ENCODE results near the gene RXRA. TPM values are rescaled to one million over a fixed set of nuclear protein-coding genes. Genes with fewer than 3 reads are reported as not detected.

The RXRA gene
- polyA plus RNA-seq, 1 donor = 74.6 TPM

- no peak overlapping the region for H3K27ac ChIP-seq (ENCODE audit: low read length)
- no peak overlapping the region for H3K4me3 ChIP-seq (ENCODE audit: low read length)
- H3K4me1 ChIP-seq (ENCODE audit: control insufficient read depth, insufficient read depth, low read length) = peaks cover 11% of the 10 kb centered on the region
- no peak for DNase-seq
- no peaks in the 10 kb centered on the region for H3K27me3 ChIP-seq (ENCODE audit: control insufficient read depth, insufficient read depth, low read length)
- peaks cover 4% of the 10 kb centered on the region for H3K9me3 ChIP-seq (ENCODE audit: control insufficient read depth, low read depth, low read length)
- no peaks in the 10 kb centered on the region for H3K36me3 ChIP-seq (ENCODE audit: control insufficient read depth, insufficient read depth, low read length)
- WGBS (ENCODE audit: insufficient coverage, low lambda C conversion rate) = no CpG with 5 or more reads among the region's 7 CpGs
Observed at GRCh38 chr9:134474055-134474370, 147.8 kb downstream of the RXRA start.

- Histone ChIP-seq H3K4me1 (ENCODE audit: control insufficient read depth, insufficient read depth, low read length) (peaks cover 11% of the 10 kb centered on the region), H3K4me3 (ENCODE audit: low read length) (no peak overlapping the region), H3K9me3 (ENCODE audit: control insufficient read depth, low read depth, low read length) (peaks cover 4% of the 10 kb centered on the region), H3K36me3 (ENCODE audit: control insufficient read depth, insufficient read depth, low read length) (no peaks in the 10 kb centered on the region), H3K27me3 (ENCODE audit: control insufficient read depth, insufficient read depth, low read length) (no peaks in the 10 kb centered on the region), H3K27ac (ENCODE audit: low read length) (peak overlapping the region; percentile 33)
- DNase-seq = peak; percentile 48 to 57
- no CpG with 5 or more reads among the region's 27 CpGs for WGBS (ENCODE audit: insufficient coverage, low lambda C conversion rate)
Observed at GRCh38 chr9:134475011-134475790, 148.9 kb downstream of the RXRA start.

DNA sequence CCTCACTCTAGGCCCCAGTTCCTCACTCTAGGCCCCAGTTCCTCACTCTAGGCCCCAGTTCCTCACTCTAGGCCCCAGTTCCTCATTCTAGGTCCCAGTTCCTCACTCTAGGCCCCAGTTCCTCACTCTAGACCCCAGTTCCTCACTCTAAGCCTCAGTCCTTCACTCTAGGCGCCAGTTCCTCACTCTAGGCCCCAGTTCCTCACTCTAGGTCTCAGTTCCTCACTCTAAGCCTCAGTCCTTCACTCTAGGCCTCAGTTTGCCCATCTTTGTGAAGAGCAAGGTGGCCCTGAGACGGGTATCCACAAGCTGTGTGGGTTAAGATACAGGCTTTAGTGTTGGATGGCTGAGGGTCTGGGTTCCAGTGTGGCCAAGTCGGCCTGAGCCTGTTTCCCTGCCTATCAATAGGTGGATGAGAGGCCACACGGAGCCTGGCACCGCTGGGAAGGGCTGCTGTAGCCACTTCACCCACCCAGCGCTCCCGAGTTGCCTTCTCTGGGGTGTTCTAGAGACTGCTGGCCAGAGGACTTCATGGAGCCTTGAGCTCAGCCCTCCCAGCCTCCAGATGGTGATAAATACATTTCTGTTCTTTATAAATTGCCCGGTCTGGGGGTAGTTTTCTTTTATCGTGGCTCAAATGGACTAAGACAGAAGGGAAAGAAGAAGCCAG is 150.2 kb downstream of the RXRA start:
- H3K4me1 ChIP-seq (ENCODE audit: control insufficient read depth, insufficient read depth, low read length) = peaks cover 11% of the 10 kb centered on the region
- H3K4me3 ChIP-seq (ENCODE audit: low read length) = no peak overlapping the region
- no peaks in the 10 kb centered on the region for H3K36me3 ChIP-seq (ENCODE audit: control insufficient read depth, insufficient read depth, low read length)
- peaks cover 4% of the 10 kb centered on the region for H3K9me3 ChIP-seq (ENCODE audit: control insufficient read depth, low read depth, low read length)
- H3K27me3 ChIP-seq (ENCODE audit: control insufficient read depth, insufficient read depth, low read length) = no peaks in the 10 kb centered on the region
- no peak overlapping the region for H3K27ac ChIP-seq (ENCODE audit: low read length)
- no peak for DNase-seq
- no CpG with 5 or more reads among the region's 9 CpGs for WGBS (ENCODE audit: insufficient coverage, low lambda C conversion rate)

GRCh38 chr9:134476942-134477335 is 150.7 kb downstream of the RXRA start:
- Histone ChIP-seq H3K4me3 (ENCODE audit: low read length) (no peak overlapping the region), H3K27ac (ENCODE audit: low read length) (no peak overlapping the region)

GRCh38 chr9:134477342-134477925 is 151.2 kb downstream of the RXRA start:
- peaks cover 11% of the 10 kb centered on the region for H3K4me1 ChIP-seq (ENCODE audit: control insufficient read depth, insufficient read depth, low read length)
- DNase-seq = no peak
- no CpG with 5 or more reads among the region's 15 CpGs for WGBS (ENCODE audit: insufficient coverage, low lambda C conversion rate)
- H3K27ac ChIP-seq (ENCODE audit: low read length) = no peak overlapping the region
- H3K36me3 ChIP-seq (ENCODE audit: control insufficient read depth, insufficient read depth, low read length) = no peaks in the 10 kb centered on the region
- H3K27me3 ChIP-seq (ENCODE audit: control insufficient read depth, insufficient read depth, low read length) = no peaks in the 10 kb centered on the region
- H3K4me3 ChIP-seq (ENCODE audit: low read length) = no peak overlapping the region
- H3K9me3 ChIP-seq (ENCODE audit: control insufficient read depth, low read depth, low read length) = peaks cover 4% of the 10 kb centered on the region

More at GRCh38 chr9:134476942-134477335, 150.7 kb downstream of the RXRA start:
- 80% methylated on average over 1 of the region's 15 CpGs for WGBS (ENCODE audit: insufficient coverage, low lambda C conversion rate)
- Histone ChIP-seq H3K9me3 (ENCODE audit: control insufficient read depth, low read depth, low read length) (peaks cover 4% of the 10 kb centered on the region), H3K27me3 (ENCODE audit: control insufficient read depth, insufficient read depth, low read length) (no peaks in the 10 kb centered on the region), H3K4me1 (ENCODE audit: control insufficient read depth, insufficient read depth, low read length) (peaks cover 11% of the 10 kb centered on the region), H3K36me3 (ENCODE audit: control insufficient read depth, insufficient read depth, low read length) (no peaks in the 10 kb centered on the region)
- no peak for DNase-seq

DNA sequence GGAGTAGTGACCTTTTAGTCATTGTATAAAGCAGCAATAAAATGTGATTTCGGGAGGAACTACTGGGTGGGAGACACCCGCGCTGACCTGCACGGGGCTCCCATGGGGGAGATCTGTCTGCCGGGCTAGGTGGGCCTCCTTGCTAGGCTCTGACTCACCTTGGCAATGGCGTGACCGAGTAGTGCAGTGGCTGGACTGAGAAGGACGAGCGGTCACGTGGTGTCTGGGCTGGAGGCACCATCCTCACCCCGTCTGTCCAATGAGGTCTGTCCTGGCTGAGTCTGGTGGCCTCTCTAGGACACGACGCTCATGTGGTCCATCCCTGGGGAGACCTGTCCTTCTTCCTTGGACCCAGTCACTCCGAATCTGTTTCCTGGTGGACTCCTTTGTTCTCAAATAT is 151.7 kb downstream of the RXRA start:
- Histone ChIP-seq H3K36me3 (ENCODE audit: control insufficient read depth, insufficient read depth, low read length) (no peaks in the 10 kb centered on the region), H3K9me3 (ENCODE audit: control insufficient read depth, low read depth, low read length) (peaks cover 4% of the 10 kb centered on the region), H3K4me3 (ENCODE audit: low read length) (no peak overlapping the region), H3K27me3 (ENCODE audit: control insufficient read depth, insufficient read depth, low read length) (no peaks in the 10 kb centered on the region), H3K27ac (ENCODE audit: low read length) (no peak overlapping the region), H3K4me1 (ENCODE audit: control insufficient read depth, insufficient read depth, low read length) (peaks cover 11% of the 10 kb centered on the region)
- DNase-seq = no peak
- no CpG with 5 or more reads among the region's 14 CpGs for WGBS (ENCODE audit: insufficient coverage, low lambda C conversion rate)

DNA sequence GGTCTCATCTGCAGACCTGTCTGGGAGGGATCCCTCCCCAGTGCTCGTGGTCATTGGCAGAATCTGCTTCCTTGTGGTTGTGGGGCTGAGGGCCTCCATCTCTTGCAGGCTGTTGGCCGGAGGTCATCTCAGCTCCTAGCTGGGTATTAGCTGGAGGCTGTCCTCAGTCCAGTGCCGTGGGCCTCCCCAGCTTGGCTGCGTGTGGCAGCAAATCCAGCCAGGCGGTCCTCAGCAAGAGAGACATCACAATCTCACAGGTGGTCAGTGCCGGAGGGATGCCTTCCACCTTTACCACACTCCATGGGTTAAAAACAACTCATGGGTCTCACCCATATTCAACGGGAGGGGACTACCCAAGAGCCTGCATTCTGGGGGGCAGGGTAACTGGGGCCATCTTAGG is 155.5 kb downstream of the RXRA start:
- H3K36me3 ChIP-seq (ENCODE audit: control insufficient read depth, insufficient read depth, low read length) = no peaks in the 10 kb centered on the region
- DNase-seq = no peak
- no peaks in the 10 kb centered on the region for H3K9me3 ChIP-seq (ENCODE audit: control insufficient read depth, low read depth, low read length)
- no peak overlapping the region for H3K4me3 ChIP-seq (ENCODE audit: low read length)
- H3K27me3 ChIP-seq (ENCODE audit: control insufficient read depth, insufficient read depth, low read length) = no peaks in the 10 kb centered on the region
- H3K4me1 ChIP-seq (ENCODE audit: control insufficient read depth, insufficient read depth, low read length) = no peaks in the 10 kb centered on the region
- no peak overlapping the region for H3K27ac ChIP-seq (ENCODE audit: low read length)
- no CpG with 5 or more reads among the region's 7 CpGs for WGBS (ENCODE audit: insufficient coverage, low lambda C conversion rate)

- H3K4me1 ChIP-seq (ENCODE audit: control insufficient read depth, insufficient read depth, low read length) = no peaks in the 10 kb centered on the region
- no peak overlapping the region for H3K27ac ChIP-seq (ENCODE audit: low read length)
- no peaks in the 10 kb centered on the region for H3K27me3 ChIP-seq (ENCODE audit: control insufficient read depth, insufficient read depth, low read length)
- DNase-seq = no peak
- H3K9me3 ChIP-seq (ENCODE audit: control insufficient read depth, low read depth, low read length) = no peaks in the 10 kb centered on the region
- WGBS (ENCODE audit: insufficient coverage, low lambda C conversion rate) = no CpG with 5 or more reads among the region's 10 CpGs
- no peak overlapping the region for H3K4me3 ChIP-seq (ENCODE audit: low read length)
- no peaks in the 10 kb centered on the region for H3K36me3 ChIP-seq (ENCODE audit: control insufficient read depth, insufficient read depth, low read length)
Observed at GRCh38 chr9:134482226-134482625, 156.0 kb downstream of the RXRA start.

GRCh38 chr9:134483361-134484184 is 157.3 kb downstream of the RXRA start:
- WGBS (ENCODE audit: insufficient coverage, low lambda C conversion rate) = no CpG with 5 or more reads among the region's 24 CpGs
- no peaks in the 10 kb centered on the region for H3K36me3 ChIP-seq (ENCODE audit: control insufficient read depth, insufficient read depth, low read length)
- no peak overlapping the region for H3K4me3 ChIP-seq (ENCODE audit: low read length)
- no peaks in the 10 kb centered on the region for H3K27me3 ChIP-seq (ENCODE audit: control insufficient read depth, insufficient read depth, low read length)
- no peaks in the 10 kb centered on the region for H3K4me1 ChIP-seq (ENCODE audit: control insufficient read depth, insufficient read depth, low read length)
- H3K27ac ChIP-seq (ENCODE audit: low read length) = no peak overlapping the region
- DNase-seq = no peak
- no peaks in the 10 kb centered on the region for H3K9me3 ChIP-seq (ENCODE audit: control insufficient read depth, low read depth, low read length)

DNA sequence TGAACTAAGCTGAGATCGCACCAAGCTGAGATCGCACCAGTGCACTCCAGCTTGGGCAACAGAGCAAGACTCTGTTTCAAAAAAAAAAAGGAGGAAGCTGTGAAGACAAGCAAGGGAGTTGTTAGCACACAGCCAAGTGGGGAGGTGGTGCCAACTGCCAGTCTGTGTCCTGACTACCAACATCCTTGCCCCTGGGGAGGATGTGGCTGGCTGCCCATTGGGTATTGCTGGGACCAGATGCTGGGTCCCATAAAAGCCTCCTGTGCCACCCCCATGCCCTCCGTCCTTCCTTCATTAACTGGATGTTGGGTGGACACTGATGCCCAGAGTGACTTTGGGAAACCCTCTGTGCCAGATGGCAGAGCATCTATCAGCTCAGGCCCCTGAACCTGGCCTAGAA is 158.2 kb downstream of the RXRA start:
- no CpG with 5 or more reads among the region's 3 CpGs for WGBS (ENCODE audit: insufficient coverage, low lambda C conversion rate)
- Histone ChIP-seq H3K36me3 (ENCODE audit: control insufficient read depth, insufficient read depth, low read length) (no peaks in the 10 kb centered on the region), H3K4me1 (ENCODE audit: control insufficient read depth, insufficient read depth, low read length) (no peaks in the 10 kb centered on the region), H3K27me3 (ENCODE audit: control insufficient read depth, insufficient read depth, low read length) (no peaks in the 10 kb centered on the region), H3K27ac (ENCODE audit: low read length) (no peak overlapping the region), H3K9me3 (ENCODE audit: control insufficient read depth, low read depth, low read length) (no peaks in the 10 kb centered on the region), H3K4me3 (ENCODE audit: low read length) (no peak overlapping the region)
- no peak for DNase-seq

Measured in large intestine (tissue), 3 donors.